K562 (cell line): ENCODE measurements around the gene WDR81. TPM values are rescaled to one million over a fixed set of nuclear protein-coding genes. Genes with fewer than 3 reads are reported as not detected.

Source experiments
- CBFB ChIP-seq: sonication (generic); formaldehyde crosslinking; IDR thresholded peaks from 2 replicates; pipeline ENCODE4 v1.4.0; 2020; ENCODE audit warnings: mild to moderate bottlenecking, missing genetic modification reagents
- CHD4 ChIP-seq: fragments of 200-600 bp; sonication (generic); IDR thresholded peaks from 3 replicates; pipeline ENCODE4 v1.6.1; 2012; ENCODE audit warnings: low read depth, mild to moderate bottlenecking, mixed read lengths, low read length, inconsistent platforms; ENCODE audit not compliant: insufficient read depth, insufficient replicate concordance, poor library complexity, severe bottlenecking
- DIDO1 ChIP-seq: fragments of 450-650 bp; IDR thresholded peaks from 2 replicates; pipeline ENCODE4 v1.6.1; 2016; ENCODE audit warnings: low read depth, missing biosample characterization, missing genetic modification characterization
- EGR1 ChIP-seq: fragments of 450-650 bp; conservative IDR thresholded peaks from 2 replicates; pipeline ENCODE4 v1.6.1; 2017; ENCODE audit warnings: mild to moderate bottlenecking
- FOSL1 ChIP-seq: fragments of 200-800 bp; sonication (Bioruptor generic); conservative IDR thresholded peaks from 2 replicates; pipeline ENCODE4 v1.6.1; 2016; ENCODE audit warnings: missing genetic modification characterization, missing compliant biosample characterization
- GTF2A2 ChIP-seq: IDR thresholded peaks from 2 replicates; pipeline ENCODE4 v1.6.1; 2016; ENCODE audit warnings: mild to moderate bottlenecking, missing genetic modification characterization, missing compliant biosample characterization
- LCOR ChIP-seq: sonication (generic); formaldehyde crosslinking; IDR thresholded peaks from 2 replicates; pipeline ENCODE4 v1.8.0; 2022; ENCODE audit warnings: mild to moderate bottlenecking, missing genetic modification reagents
- OTX1 ChIP-seq: fragments of 450-650 bp; formaldehyde crosslinking; IDR thresholded peaks from 2 replicates; pipeline ENCODE4 v1.4.0; 2022; ENCODE audit warnings: mild to moderate bottlenecking
- STAG1 ChIP-seq: sonication (generic); formaldehyde crosslinking; IDR thresholded peaks from 2 replicates; pipeline ENCODE4 v1.5.0; 2020; ENCODE audit warnings: missing genetic modification reagents, borderline replicate concordance
- TAF1 ChIP-seq: IDR thresholded peaks from 2 replicates; pipeline ENCODE4 v1.6.1; 2011; ENCODE audit warnings: mild to moderate bottlenecking, low read length, moderate library complexity; ENCODE audit not compliant: insufficient read depth, control insufficient read depth, severe bottlenecking; ENCODE audit errors: extremely low read depth
- ZBTB7A ChIP-seq: IDR thresholded peaks from 2 replicates; pipeline ENCODE4 v1.6.1; 2011; ENCODE audit warnings: low read depth, mild to moderate bottlenecking, low read length, moderate library complexity, borderline replicate concordance; ENCODE audit not compliant: control insufficient read depth
- ZNF175 ChIP-seq: fragments of 200-800 bp; sonication (Bioruptor generic); IDR thresholded peaks from 2 replicates; pipeline ENCODE4 v1.6.1; 2016; ENCODE audit warnings: low read depth, mild to moderate bottlenecking, missing genetic modification characterization, missing compliant biosample characterization
- ZNF197 ChIP-seq: fragments of 200-800 bp; sonication (Bioruptor generic); IDR thresholded peaks from 2 replicates; pipeline ENCODE4 v1.6.1; 2016; ENCODE audit warnings: low read depth, missing genetic modification characterization, missing compliant biosample characterization
- ZNF444 ChIP-seq: fragments of 250-450 bp; sonication (Bioruptor Pico); IDR thresholded peaks from 2 replicates; pipeline ENCODE4 v1.4.0; 2020; ENCODE audit warnings: mild to moderate bottlenecking, moderate library complexity
- ZNF699 ChIP-seq: fragments of 250-450 bp; sonication (Bioruptor Pico); IDR thresholded peaks from 2 replicates; pipeline ENCODE4 v1.8.0; 2021; ENCODE audit warnings: mild to moderate bottlenecking, moderate library complexity; ENCODE audit not compliant: insufficient replicate concordance
- polyA plus RNA-seq, 8 experiments: library from polyadenylated mRNA; depleted of rRNA in 4 of 8; stranded (reverse) in 5 of 8; unstranded in 3 of 8; fragments of >200 nt; fragmentation: Nextera tagmentation in 2 of 8; fragmentation: Illumina TruSeq in 1 of 8; extraction: Ambion mirVana in 2 of 8; extraction: Trizol in 1 of 8; gene quantifications; 2 replicates each; pipeline versions ENCODE4 v1.2.1 to v1.2.3, GENCODE V29; 2011 to 2014; ENCODE audit warnings: inconsistent platforms in 1 of 8, missing spikeins in 1 of 8
- total RNA-seq, 7 experiments: library from RNA; depleted of rRNA in 6 of 7; stranded (reverse); fragments of >200 nt in 6 of 7; fragmentation: Illumina TruSeq in 2 of 7; extraction: Trizol in 2 of 7; gene quantifications; 2 replicates each; pipeline versions ENCODE4 v1.2.1 to v1.2.3, GENCODE V29; 2011 to 2021; ENCODE audit warnings: low replicate concordance in 1 of 7
- TF ChIP-seq, protein P1 (sequence below): fragments of 250-450 bp; sonication (Bioruptor Pico); IDR thresholded peaks from 2 replicates; pipeline ENCODE4 v1.5.0; 2020; ENCODE audit warnings: mild to moderate bottlenecking, borderline replicate concordance
- TF ChIP-seq, protein P2 (sequence below): fragments of 450-650 bp; formaldehyde crosslinking; IDR thresholded peaks from 2 replicates; pipeline ENCODE4 v1.4.0; 2022; ENCODE audit warnings: missing genetic modification characterization
- TF ChIP-seq, protein P3 (sequence below): fragments of 450-650 bp; IDR thresholded peaks from 2 replicates; pipeline ENCODE4 v1.7.1; 2018; ENCODE audit warnings: mild to moderate bottlenecking, low read depth; ENCODE audit not compliant: partially characterized antibody
- TF ChIP-seq, protein P4 (sequence below): fragments of 250-450 bp; sonication (Bioruptor Pico); IDR thresholded peaks from 2 replicates; pipeline ENCODE4 v1.8.0; 2022; ENCODE audit warnings: inconsistent platforms, mild to moderate bottlenecking, moderate library complexity, borderline replicate concordance

The WDR81 gene
- total and polyA plus RNA-seq, 9 of the 15 experiments (the other 6 are each of a cell fraction or from before 2014, with no cell fraction given), result 0.01 to 17.1 (median 3.3) TPM

DNA sequence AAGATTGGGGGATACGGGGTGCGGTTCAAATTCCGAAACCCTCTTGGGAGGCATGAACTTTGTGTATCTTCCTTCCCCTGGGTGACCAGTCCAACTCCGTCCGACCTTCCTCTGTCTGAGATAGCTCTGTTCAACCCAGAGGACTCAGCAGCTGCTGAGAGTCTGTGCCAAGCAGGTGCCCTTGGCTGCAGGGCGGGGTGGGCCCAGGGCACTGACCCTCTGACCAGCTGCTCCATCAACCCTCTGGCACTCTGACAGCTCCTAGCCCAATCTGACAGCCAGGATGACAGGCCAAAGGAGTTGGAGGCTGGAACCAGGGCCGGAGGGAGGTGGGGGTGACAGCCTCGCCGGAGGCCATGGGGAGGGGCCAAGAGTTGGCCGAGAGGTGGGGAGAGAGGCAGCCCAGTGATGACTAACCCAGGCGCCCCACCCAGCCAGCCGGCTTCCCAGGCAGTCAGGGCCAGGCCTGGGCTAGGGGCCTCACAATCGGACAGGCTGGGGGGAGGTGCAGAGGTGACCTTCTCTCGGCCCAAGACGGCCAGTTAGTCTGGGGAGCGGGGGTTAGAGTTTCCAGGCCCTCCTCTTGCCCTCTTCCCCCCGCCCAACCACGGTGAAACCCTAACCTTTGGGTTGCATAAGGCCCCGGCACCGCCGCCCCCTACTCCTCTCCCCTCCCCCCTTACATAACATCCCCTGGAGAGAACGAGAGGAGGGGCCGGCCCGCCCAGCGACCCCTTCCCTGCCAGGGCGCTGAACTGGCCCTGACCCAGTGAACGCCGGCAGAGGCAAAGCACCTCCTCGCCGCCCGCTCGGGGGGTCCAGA, 9.3 kb upstream of the WDR81 start (continued):
- TF ChIP-seq CBFB, result no peak
- TF ChIP-seq, protein P1, sequence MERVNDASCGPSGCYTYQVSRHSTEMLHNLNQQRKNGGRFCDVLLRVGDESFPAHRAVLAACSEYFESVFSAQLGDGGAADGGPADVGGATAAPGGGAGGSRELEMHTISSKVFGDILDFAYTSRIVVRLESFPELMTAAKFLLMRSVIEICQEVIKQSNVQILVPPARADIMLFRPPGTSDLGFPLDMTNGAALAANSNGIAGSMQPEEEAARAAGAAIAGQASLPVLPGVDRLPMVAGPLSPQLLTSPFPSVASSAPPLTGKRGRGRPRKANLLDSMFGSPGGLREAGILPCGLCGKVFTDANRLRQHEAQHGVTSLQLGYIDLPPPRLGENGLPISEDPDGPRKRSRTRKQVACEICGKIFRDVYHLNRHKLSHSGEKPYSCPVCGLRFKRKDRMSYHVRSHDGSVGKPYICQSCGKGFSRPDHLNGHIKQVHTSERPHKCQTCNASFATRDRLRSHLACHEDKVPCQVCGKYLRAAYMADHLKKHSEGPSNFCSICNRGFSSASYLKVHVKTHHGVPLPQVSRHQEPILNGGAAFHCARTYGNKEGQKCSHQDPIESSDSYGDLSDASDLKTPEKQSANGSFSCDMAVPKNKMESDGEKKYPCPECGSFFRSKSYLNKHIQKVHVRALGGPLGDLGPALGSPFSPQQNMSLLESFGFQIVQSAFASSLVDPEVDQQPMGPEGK (CRISPR knock-in tag), result no peak
- TF ChIP-seq ZNF175 (CRISPR knock-in tag), result no peak
- TF ChIP-seq EGR1, result no peak
- TF ChIP-seq CHD4, result no peak
- peak; percentile 78; the same call in 1 of the 2 replicates for TF ChIP-seq ZBTB7A
- TF ChIP-seq DIDO1 (tag), result no peak
- TF ChIP-seq ZNF444 (CRISPR knock-in tag), result no peak
- TF ChIP-seq FOSL1 (tag), result peak; percentile 74
- TF ChIP-seq OTX1, result no peak
- TF ChIP-seq TAF1, result peak; percentile 69
- no peak for TF ChIP-seq ZNF197 (CRISPR knock-in tag)
- TF ChIP-seq GTF2A2 (tag), result no peak
- TF ChIP-seq LCOR (CRISPR knock-in tag), result peak; percentile 66; the same call in 1 of the 2 replicates
- TF ChIP-seq, protein P2, sequence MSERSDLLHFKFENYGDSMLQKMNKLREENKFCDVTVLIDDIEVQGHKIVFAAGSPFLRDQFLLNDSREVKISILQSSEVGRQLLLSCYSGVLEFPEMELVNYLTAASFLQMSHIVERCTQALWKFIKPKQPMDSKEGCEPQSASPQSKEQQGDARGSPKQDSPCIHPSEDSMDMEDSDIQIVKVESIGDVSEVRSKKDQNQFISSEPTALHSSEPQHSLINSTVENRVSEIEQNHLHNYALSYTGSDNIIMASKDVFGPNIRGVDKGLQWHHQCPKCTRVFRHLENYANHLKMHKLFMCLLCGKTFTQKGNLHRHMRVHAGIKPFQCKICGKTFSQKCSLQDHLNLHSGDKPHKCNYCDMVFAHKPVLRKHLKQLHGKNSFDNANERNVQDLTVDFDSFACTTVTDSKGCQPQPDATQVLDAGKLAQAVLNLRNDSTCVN (CRISPR knock-in tag), result no peak
- no peak for TF ChIP-seq STAG1 (CRISPR knock-in tag)
- TF ChIP-seq, protein P3, sequence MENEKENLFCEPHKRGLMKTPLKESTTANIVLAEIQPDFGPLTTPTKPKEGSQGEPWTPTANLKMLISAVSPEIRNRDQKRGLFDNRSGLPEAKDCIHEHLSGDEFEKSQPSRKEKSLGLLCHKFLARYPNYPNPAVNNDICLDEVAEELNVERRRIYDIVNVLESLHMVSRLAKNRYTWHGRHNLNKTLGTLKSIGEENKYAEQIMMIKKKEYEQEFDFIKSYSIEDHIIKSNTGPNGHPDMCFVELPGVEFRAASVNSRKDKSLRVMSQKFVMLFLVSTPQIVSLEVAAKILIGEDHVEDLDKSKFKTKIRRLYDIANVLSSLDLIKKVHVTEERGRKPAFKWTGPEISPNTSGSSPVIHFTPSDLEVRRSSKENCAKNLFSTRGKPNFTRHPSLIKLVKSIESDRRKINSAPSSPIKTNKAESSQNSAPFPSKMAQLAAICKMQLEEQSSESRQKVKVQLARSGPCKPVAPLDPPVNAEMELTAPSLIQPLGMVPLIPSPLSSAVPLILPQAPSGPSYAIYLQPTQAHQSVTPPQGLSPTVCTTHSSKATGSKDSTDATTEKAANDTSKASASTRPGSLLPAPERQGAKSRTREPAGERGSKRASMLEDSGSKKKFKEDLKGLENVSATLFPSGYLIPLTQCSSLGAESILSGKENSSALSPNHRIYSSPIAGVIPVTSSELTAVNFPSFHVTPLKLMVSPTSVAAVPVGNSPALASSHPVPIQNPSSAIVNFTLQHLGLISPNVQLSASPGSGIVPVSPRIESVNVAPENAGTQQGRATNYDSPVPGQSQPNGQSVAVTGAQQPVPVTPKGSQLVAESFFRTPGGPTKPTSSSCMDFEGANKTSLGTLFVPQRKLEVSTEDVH, result no peak
- TF ChIP-seq, protein P4, sequence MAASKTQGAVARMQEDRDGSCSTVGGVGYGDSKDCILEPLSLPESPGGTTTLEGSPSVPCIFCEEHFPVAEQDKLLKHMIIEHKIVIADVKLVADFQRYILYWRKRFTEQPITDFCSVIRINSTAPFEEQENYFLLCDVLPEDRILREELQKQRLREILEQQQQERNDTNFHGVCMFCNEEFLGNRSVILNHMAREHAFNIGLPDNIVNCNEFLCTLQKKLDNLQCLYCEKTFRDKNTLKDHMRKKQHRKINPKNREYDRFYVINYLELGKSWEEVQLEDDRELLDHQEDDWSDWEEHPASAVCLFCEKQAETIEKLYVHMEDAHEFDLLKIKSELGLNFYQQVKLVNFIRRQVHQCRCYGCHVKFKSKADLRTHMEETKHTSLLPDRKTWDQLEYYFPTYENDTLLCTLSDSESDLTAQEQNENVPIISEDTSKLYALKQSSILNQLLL (CRISPR knock-in tag), result no peak
- no peak for TF ChIP-seq ZNF699 (CRISPR knock-in tag)
